Stimulated activated naive CD8-positive, alpha-beta T cell treated with anti-CD3 and anti-CD28 coated beads, Interleukin-15, Interleukin-2, amounts not matched to agents 100 ng/mL and 50 ng/mL, for 24 hours (primary cell): ENCODE results near the gene FBXL19.

ENCODE experiments used
- H3K27ac Mint-ChIP-seq: one replicate; pipeline ENCODE4 v1.8.0; 2021; ENCODE audit warnings: mild to moderate bottlenecking, mixed read lengths
- H3K27me3 Mint-ChIP-seq: one replicate; pipeline ENCODE4 v1.8.0; 2021; ENCODE audit warnings: mixed read lengths
- H3K36me3 Mint-ChIP-seq: one replicate; pipeline ENCODE4 v1.8.0; 2021; ENCODE audit warnings: low read depth, mixed read lengths
- H3K4me1 Mint-ChIP-seq: one replicate; pipeline ENCODE4 v1.8.0; 2021; ENCODE audit warnings: low read depth, mixed read lengths
- H3K4me3 Mint-ChIP-seq: one replicate; pipeline ENCODE4 v1.8.0; 2021; ENCODE audit warnings: mild to moderate bottlenecking, mixed read lengths
- H3K9me3 Mint-ChIP-seq: one replicate; pipeline ENCODE4 v1.8.0; 2021; ENCODE audit warnings: mixed read lengths

FBXL19 gene

DNA sequence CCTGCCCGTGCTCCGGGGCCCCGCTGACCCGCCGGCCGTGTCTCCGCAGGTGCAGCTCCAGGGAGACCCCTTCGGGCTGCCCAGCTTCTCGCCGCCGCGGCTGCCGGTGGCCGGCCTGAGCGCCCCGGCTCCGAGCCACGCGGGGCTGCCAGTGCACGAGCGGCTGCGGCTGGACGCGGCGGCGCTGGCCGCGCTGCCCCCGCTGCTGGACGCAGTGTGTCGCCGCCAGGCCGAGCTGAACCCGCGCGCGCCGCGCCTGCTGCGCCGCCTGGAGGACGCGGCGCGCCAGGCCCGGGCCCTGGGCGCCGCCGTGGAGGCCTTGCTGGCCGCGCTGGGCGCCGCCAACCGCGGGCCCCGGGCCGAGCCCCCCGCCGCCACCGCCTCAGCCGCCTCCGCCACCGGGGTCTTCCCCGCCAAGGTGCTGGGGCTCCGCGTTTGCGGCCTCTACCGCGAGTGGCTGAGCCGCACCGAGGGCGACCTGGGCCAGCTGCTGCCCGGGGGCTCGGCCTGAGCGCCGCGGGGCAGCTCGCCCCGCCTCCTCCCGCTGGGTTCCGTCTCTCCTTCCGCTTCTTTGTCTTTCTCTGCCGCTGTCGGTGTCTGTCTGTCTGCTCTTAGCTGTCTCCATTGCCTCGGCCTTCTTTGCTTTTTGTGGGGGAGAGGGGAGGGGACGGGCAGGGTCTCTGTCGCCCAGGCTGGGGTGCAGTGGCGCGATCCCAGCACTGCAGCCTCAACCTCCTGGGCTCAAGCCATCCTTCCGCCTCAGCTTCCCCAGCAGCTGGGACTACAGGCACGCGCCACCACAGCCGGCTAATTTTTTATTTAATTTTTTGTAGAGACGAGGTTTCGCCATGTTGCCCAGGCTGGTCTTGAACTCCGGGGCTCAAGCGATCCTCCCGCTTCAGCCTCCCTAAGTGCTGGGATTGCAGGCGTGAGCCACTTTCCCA lies 21.1 kb upstream of the FBXL19 start:
- Mint-ChIP-seq H3K9me3 (peaks cover 4% of the 10 kb centered on the region), H3K36me3 (no peaks in the 10 kb centered on the region), H3K4me1 (peaks cover 31% of the 10 kb centered on the region), H3K27ac (peak overlapping the region; percentile 90), H3K4me3 (peak overlapping the region; percentile 96), H3K27me3 (no peaks in the 10 kb centered on the region)

DNA sequence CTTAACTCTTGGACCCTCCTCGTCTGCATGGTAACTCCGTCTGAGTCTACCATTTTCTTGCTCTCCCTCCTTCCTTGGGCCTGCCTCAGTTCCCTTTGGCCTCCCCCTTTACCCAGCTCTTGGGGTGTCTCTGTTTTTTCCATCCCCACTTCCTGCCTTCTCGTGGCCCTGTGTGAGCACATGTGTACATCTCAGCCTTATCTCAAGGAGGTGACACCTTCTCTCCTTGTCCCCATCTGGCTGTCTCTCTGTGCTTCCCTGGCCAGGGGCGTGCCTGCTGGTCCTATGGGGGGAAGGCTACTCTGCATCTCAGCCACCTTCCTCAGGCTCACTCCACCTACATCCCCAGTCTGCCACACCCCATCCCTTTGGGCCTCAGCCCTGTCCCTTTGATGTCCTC lies 20.4 kb upstream of the FBXL19 start:
- Mint-ChIP-seq H3K36me3 (no peaks in the 10 kb centered on the region), H3K4me1 (peaks cover 30% of the 10 kb centered on the region), H3K4me3 (peak overlapping the region; percentile 96), H3K9me3 (peaks cover 4% of the 10 kb centered on the region), H3K27me3 (no peaks in the 10 kb centered on the region), H3K27ac (peak overlapping the region; percentile 90)

DNA sequence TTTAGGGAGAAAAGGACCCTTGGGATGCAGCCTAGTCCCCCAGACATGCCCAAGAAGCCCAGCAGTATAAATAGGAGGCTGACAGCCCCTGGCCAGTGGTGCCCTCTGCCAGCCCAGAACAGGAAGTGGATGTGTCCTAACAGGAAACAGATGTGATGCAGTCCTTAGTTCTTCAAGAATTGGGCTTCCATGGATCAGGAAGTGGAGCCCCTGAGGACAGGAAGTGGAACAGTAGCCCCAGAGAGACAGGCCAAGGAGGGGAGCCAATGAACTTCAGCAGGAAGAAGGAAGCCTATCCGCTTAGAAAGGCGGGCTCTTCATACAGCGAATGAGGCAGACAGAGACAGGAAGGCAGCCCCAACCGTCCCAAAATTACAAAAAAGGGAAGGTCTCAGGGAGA lies 19.8 kb upstream of the FBXL19 start:
- Mint-ChIP-seq H3K27ac (peak overlapping the region; percentile 88), H3K27me3 (no peaks in the 10 kb centered on the region), H3K36me3 (no peaks in the 10 kb centered on the region), H3K9me3 (peaks cover 4% of the 10 kb centered on the region), H3K4me3 (peak overlapping the region; percentile 28), H3K4me1 (peaks cover 30% of the 10 kb centered on the region)

DNA sequence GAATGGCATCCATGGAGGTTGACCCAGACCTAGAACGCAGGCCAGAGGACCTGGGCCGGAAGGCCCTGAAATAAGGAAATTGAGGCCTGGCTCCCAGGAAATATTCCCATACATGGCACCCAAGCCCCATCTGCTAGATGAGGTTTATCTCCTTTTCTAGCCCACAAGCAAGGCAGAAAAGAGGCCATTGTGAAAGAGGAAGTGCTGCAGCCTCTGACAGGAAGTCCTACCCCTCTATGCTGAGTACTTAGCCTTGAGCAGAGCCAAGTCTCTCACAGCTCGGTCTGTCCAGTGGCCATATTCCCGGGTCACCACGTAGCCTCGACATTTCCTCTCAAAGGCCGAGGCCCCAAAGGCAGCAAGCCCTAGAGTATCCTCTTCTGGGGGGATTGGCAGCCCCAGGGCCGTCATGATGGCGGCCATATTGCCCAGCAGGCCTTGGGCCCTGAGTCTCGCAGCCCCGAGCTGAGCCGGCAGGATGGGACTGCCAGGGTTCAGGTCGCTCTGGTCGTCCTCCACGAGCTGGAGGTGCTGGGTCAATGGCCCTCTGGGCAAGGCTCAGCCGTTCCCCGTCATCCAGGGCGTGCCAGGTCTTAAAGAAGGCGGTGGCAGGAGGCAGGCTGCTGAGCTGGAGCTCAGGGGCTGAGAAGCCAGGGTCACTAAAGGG lies 19.1 kb upstream of the FBXL19 start:
- Mint-ChIP-seq H3K9me3 (peaks cover 4% of the 10 kb centered on the region), H3K4me3 (no peak overlapping the region), H3K36me3 (no peaks in the 10 kb centered on the region), H3K27me3 (no peaks in the 10 kb centered on the region), H3K4me1 (peaks cover 30% of the 10 kb centered on the region), H3K27ac (peak overlapping the region; percentile 88)

DNA sequence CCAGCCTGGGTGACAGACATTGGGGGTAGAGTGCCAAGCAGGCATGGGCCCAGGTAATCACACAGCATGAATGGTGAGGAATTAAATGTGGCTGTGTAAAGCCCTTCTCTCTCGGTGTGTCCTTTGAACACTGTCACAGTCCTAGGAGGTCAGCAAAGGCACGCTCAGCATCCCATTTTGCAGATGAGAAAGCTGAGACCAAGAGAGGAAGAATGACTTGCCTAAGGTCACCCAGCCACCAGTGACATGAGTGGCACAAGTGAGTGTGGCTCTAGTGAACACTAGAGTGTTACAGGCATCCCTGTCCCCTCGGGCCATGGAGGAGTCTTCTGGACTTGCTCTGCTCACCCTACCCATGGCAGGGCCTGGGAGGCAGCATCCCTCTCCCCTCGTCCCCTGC lies 16.3 kb upstream of the FBXL19 start:
- H3K27me3 Mint-ChIP-seq = no peaks in the 10 kb centered on the region
- H3K4me3 Mint-ChIP-seq = no peak overlapping the region
- no peak overlapping the region for H3K27ac Mint-ChIP-seq
- peaks cover 4% of the 10 kb centered on the region for H3K9me3 Mint-ChIP-seq
- H3K4me1 Mint-ChIP-seq = peaks cover 22% of the 10 kb centered on the region
- no peaks in the 10 kb centered on the region for H3K36me3 Mint-ChIP-seq

DNA sequence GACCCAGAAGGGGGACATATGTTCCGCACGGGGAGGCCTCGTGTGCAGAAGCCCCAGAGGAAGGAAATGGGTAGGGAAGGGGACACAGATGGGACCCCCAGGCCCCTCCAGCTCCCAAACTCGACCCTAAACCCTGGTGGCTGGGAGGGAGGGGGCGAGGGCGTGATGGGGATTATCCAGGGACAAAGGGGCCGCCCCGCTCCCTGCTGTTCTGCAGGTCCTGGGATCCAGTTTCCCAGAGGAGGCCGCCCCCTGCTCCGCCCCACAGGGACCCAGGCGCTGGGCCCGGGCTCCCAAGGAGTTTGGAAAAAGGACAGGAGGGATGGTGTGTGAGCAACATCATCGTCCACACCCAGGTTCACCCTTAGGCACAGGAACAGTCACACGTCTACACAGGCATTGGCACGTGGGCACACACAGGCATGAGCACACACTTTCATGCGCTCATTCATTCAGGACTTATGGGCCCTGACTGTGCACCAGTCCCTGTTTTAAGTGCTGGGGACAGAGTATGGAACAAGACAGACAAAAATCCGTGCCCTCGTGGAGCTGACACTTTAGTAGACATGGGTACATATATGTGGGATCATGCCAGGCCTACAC lies 12.8 kb upstream of the FBXL19 start:
- no peak overlapping the region for H3K27ac Mint-ChIP-seq
- no peak overlapping the region for H3K4me3 Mint-ChIP-seq
- peaks cover 4% of the 10 kb centered on the region for H3K4me1 Mint-ChIP-seq
- H3K27me3 Mint-ChIP-seq = no peaks in the 10 kb centered on the region
- H3K9me3 Mint-ChIP-seq = no peaks in the 10 kb centered on the region
- no peaks in the 10 kb centered on the region for H3K36me3 Mint-ChIP-seq

DNA sequence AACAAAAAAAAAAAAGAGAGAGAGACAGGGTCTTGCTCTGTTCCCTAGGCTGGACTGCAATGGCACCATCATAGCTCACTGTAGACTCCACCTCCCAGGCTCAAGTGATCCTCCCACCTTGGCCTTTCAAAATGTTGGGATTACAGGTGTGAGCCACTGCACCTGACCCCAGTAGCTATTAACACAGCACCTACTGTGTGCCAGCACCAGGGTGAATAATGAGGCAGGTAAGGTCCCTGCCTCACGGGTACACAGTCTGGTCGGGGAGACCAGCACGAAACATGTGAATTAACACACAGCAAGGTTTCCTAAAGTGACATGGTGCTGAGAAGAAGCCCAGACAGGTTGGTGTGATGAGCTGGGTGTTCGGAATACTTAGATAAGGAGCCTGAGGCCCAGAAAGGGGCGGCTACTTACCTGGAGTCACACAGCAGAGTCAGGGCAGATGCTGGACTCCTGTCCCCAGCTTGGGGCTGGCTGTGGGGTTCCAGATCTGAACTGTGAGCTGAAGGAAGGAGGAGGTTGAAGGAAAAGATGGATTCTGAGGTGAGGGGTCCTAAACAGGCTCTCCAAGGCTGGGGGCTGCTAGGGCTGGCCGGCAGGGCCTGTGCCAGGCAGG lies 10.5 kb upstream of the FBXL19 start:
- no peaks in the 10 kb centered on the region for H3K9me3 Mint-ChIP-seq
- H3K27me3 Mint-ChIP-seq = no peaks in the 10 kb centered on the region
- H3K36me3 Mint-ChIP-seq = no peaks in the 10 kb centered on the region
- H3K4me3 Mint-ChIP-seq = no peak overlapping the region
- H3K27ac Mint-ChIP-seq = no peak overlapping the region
- peaks cover under 1% of the 10 kb centered on the region for H3K4me1 Mint-ChIP-seq

DNA sequence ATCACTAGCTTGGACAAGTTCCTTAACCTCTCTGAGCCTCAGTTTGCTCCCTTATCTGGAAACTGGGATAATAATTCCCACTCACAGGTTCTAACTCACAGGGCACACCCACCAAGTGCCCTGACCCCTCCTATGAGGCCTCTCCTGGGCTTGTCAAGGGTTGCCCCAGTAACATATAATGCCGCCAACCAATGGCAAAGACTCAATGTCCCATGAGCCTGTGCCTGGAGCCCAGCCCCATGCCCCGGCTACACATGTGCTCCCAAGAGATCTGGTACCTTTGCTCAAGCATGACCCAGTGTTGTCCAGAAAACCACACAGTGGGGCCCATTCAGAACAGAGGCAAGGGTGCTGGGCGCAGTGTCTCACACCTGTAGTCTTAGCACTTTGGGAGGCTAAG lies 8.5 kb upstream of the FBXL19 start:
- no peaks in the 10 kb centered on the region for H3K9me3 Mint-ChIP-seq
- H3K4me1 Mint-ChIP-seq = no peaks in the 10 kb centered on the region
- no peaks in the 10 kb centered on the region for H3K27me3 Mint-ChIP-seq
- no peak overlapping the region for H3K27ac Mint-ChIP-seq
- H3K36me3 Mint-ChIP-seq = no peaks in the 10 kb centered on the region
- no peak overlapping the region for H3K4me3 Mint-ChIP-seq

DNA sequence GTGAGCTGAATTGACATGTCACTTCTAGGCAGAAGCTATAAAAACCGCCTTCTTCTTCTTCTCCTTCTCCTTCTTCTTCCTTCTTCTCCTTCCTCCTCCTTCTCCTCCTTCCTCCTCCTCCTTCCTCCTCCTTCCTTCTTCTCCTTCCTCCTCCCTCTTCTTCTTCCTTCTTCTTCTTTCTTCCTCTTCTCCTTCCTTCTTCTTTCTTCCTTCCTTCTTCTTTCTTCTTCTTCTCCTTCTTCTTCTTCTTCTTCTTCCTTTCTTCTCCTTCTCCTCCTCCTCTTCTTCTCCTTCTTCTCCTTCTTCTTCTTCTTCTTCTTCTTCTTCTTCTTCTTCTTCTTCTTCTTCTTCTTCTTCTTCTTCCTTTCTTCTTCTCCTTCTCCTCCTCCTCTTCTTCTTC lies 4.8 kb upstream of the FBXL19 start:
- H3K27me3 Mint-ChIP-seq = no peaks in the 10 kb centered on the region
- H3K4me1 Mint-ChIP-seq = peaks cover 6% of the 10 kb centered on the region
- no peak overlapping the region for H3K27ac Mint-ChIP-seq
- H3K9me3 Mint-ChIP-seq = no peaks in the 10 kb centered on the region
- no peaks in the 10 kb centered on the region for H3K36me3 Mint-ChIP-seq
- H3K4me3 Mint-ChIP-seq = no peak overlapping the region

DNA sequence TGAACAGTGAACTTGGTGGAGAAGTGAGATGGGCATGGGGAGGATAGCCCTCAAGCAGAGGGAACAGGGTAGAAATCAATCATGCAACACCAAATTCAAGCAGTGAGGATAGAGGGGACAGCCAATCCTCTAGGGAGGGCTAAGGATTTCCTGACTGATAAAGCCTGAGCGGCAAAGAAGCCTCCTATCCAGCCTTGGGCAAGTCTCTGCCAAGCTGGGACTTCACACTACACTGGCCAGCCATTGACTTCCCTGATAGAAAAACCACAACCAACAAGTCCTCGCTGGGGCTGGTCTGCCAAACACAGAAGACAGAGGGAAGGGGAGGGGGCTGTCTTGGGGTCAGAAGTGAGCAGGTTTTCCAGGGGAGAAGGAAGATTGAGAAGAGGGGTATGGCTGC lies 2.5 kb upstream of the FBXL19 start:
- H3K4me3 Mint-ChIP-seq = no peak overlapping the region
- peaks cover 10% of the 10 kb centered on the region for H3K4me1 Mint-ChIP-seq
- no peaks in the 10 kb centered on the region for H3K27me3 Mint-ChIP-seq
- H3K36me3 Mint-ChIP-seq = no peaks in the 10 kb centered on the region
- H3K9me3 Mint-ChIP-seq = no peaks in the 10 kb centered on the region
- no peak overlapping the region for H3K27ac Mint-ChIP-seq

DNA sequence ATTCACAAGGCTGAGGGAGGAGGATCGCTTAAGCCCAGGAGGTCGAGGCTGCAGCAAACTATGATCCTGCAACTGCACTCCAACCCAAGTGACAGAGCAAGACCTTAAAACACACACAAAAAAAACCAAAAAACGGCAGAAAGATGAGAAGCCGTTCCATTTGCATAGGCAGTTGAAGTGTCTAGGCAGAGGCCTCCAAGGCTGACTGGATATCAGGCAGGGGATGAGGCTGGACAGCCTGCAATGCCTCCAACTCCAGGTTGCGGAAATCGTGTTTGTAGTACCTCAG lies 2.0 kb upstream of the FBXL19 start:
- Mint-ChIP-seq H3K27ac (peak overlapping the region; percentile 100), H3K4me3 (peak overlapping the region; percentile 100), H3K9me3 (no peaks in the 10 kb centered on the region), H3K36me3 (no peaks in the 10 kb centered on the region), H3K27me3 (no peaks in the 10 kb centered on the region), H3K4me1 (peaks cover 10% of the 10 kb centered on the region)

DNA sequence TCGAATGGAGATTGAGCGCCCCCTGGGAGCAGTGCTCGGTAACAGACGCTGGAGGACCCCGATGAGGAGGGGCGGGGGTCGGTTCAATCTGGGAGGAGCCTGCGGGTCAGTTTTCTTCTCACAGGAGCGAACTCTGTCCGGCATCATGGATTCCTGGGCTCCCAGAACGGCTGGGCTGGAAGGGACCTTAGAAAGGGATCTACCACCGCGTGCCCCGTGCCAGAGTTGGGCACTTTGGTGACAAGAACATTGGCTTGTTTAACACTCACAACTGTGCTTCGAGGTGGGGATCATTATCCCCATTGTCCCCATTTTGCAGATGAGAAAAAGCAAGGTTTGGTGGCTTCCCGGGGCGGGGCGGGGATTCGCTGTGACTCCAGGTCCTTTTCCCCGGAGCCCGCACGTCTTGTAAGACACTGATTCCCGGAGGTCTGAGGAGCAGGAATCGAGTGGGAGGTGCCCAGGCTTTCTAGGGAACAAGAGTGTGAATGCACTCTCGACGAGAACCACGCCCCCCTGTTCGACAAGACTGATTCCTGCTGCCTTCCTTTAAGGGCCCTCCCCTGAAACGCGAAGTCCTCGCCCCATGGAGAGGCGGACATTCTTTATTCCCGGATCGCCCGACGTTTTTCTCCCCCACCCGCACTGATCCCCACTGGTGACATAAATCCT lies 1.5 kb upstream of the FBXL19 start:
- Mint-ChIP-seq H3K27me3 (no peaks in the 10 kb centered on the region), H3K36me3 (no peaks in the 10 kb centered on the region), H3K4me1 (peaks cover 10% of the 10 kb centered on the region), H3K4me3 (peak overlapping the region; percentile 100), H3K27ac (peak overlapping the region; percentile 100), H3K9me3 (no peaks in the 10 kb centered on the region)

DNA sequence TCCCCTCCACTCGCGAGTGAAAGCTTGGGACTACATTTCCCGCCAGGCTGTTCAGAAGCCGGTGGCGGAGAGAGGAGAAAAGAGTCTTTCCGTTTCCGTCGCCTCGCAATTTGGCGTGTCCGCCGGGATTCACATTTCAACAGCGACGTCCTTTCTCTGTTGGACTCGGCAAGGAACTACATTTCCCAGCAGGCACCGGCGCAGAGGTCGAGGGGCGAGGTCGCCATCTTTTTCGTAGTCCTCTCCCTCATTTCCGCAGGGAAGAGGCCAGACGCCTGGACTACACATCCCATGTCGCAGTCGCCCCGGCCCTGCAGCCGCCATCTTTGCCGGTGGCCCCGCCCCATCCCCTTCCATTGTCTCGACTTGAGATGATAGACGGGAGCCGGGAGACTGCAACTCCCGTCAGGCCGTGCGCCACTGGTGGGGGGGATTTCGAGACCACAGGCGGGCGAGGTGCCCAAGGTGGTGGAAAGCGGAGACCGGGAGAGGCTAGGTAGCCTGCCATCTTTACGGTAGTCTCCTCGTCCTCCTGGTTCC lies 882 bp upstream of the FBXL19 start:
- Mint-ChIP-seq H3K27me3 (no peaks in the 10 kb centered on the region), H3K36me3 (no peaks in the 10 kb centered on the region), H3K4me1 (peaks cover 10% of the 10 kb centered on the region), H3K4me3 (peak overlapping the region; percentile 100), H3K9me3 (no peaks in the 10 kb centered on the region), H3K27ac (peak overlapping the region; percentile 100)

DNA sequence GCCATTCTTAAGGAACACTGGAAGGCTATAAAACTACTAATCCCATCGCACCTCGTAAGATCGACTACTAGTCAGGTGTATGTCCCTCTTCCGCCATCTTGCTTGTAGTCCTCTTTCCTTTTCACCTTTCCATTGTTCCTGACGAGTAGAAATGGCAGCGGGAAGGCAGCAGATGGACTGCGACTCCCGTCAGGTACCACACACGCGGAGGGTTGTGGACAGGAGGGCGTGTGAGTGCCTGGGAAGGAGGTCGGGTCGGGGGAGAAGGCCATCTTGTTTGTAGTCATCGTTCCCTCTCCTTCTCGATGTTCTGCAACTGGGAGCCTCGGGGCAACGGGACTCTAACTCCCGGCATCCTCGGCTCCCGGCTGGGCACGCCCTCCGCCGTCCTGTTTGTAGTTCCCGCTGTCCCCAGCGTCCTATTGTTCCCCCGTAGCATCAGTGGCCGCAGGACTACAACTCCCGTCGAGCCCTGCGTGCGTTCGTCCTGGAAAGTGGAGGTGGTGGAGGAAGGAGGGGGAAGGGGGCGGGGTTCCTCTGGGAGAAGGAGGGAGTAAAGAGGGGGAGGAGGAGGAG lies 324 bp upstream of the FBXL19 start:
- peaks cover 10% of the 10 kb centered on the region for H3K4me1 Mint-ChIP-seq
- no peaks in the 10 kb centered on the region for H3K36me3 Mint-ChIP-seq
- H3K27ac Mint-ChIP-seq = peak overlapping the region; percentile 100
- H3K9me3 Mint-ChIP-seq = no peaks in the 10 kb centered on the region
- peak overlapping the region; percentile 100 for H3K4me3 Mint-ChIP-seq
- no peaks in the 10 kb centered on the region for H3K27me3 Mint-ChIP-seq
